Astrocyte (in vitro differentiated cells and primary cell): ENCODE results near the gene PABPC1L. TPM values are rescaled to one million over a fixed set of nuclear protein-coding genes. Genes with fewer than 3 reads are reported as not detected.

Source experiments
- DNase-seq: peaks from one replicate; pipeline ENCODE4 v3.0.0-alpha.2; 2010; ENCODE audit warnings: low read depth
- FAIRE-seq: peaks from 2 replicates; lab custom pipeline; 2011; peaks lifted over from hg19 to GRCh38; lab: Jason Lieb, UNC
- H2AFZ ChIP-seq: 2 replicates; pipeline ENCODE4 v1.6.0; 2012; ENCODE audit warnings: low read depth, low read length, inconsistent platforms
- H3K27ac ChIP-seq: 2 replicates; pipeline ENCODE4 v1.5.1; 2011; ENCODE audit warnings: low read depth, low read length, inconsistent platforms
- H3K27me3 ChIP-seq: 2 replicates; pipeline ENCODE4 v1.6.0; 2011; ENCODE audit warnings: low read length, inconsistent platforms; ENCODE audit not compliant: insufficient read depth
- H3K36me3 ChIP-seq: 2 replicates; pipeline ENCODE4 v1.5.1; 2011; ENCODE audit warnings: low read length, inconsistent platforms; ENCODE audit not compliant: insufficient read depth
- H3K4me1 ChIP-seq: 2 replicates; pipeline ENCODE4 v1.5.1; 2011; ENCODE audit warnings: low read length, inconsistent platforms; ENCODE audit not compliant: insufficient read depth
- H3K4me2 ChIP-seq: 2 replicates; pipeline ENCODE4 v1.6.0; 2012; ENCODE audit warnings: low read length, inconsistent platforms
- H3K4me3 ChIP-seq: 2 replicates; pipeline ENCODE4 v1.5.1; 2011; ENCODE audit warnings: low read depth, mild to moderate bottlenecking, low read length, inconsistent platforms; ENCODE audit not compliant: insufficient read depth
- H3K79me2 ChIP-seq: 2 replicates; pipeline ENCODE4 v1.6.0; 2012; ENCODE audit warnings: mild to moderate bottlenecking, low read length, inconsistent platforms; ENCODE audit not compliant: insufficient read depth
- H3K9ac ChIP-seq: 2 replicates; pipeline ENCODE4 v1.6.0; 2012; ENCODE audit warnings: mild to moderate bottlenecking, low read length, inconsistent platforms
- H3K9me3 ChIP-seq: 2 replicates; pipeline ENCODE4 v1.5.1; 2012; ENCODE audit warnings: low read depth, mild to moderate bottlenecking, low read length, inconsistent platforms; ENCODE audit not compliant: insufficient read depth
- H4K20me1 ChIP-seq: 2 replicates; pipeline ENCODE4 v1.6.0; 2012; ENCODE audit warnings: low read length, inconsistent platforms; ENCODE audit not compliant: insufficient read depth
- H3K27ac Mint-ChIP-seq: one replicate; pipeline ENCODE4 v1.8.0; 2021; ENCODE audit warnings: mild to moderate bottlenecking, mixed read lengths; ENCODE audit not compliant: unreplicated experiment
- H3K27me3 Mint-ChIP-seq: one replicate; pipeline ENCODE4 v1.8.0; 2021; ENCODE audit warnings: low read depth, mixed read lengths; ENCODE audit not compliant: unreplicated experiment
- H3K36me3 Mint-ChIP-seq: one replicate; pipeline ENCODE4 v1.8.0; 2021; ENCODE audit warnings: low read depth, mixed read lengths; ENCODE audit not compliant: unreplicated experiment
- H3K4me1 Mint-ChIP-seq: one replicate; pipeline ENCODE4 v1.8.0; 2021; ENCODE audit warnings: low read depth, mixed read lengths; ENCODE audit not compliant: unreplicated experiment
- H3K4me3 Mint-ChIP-seq: one replicate; pipeline ENCODE4 v1.8.0; 2021; ENCODE audit warnings: mild to moderate bottlenecking, moderate library complexity, mixed read lengths; ENCODE audit not compliant: unreplicated experiment
- H3K9me3 Mint-ChIP-seq: one replicate; pipeline ENCODE4 v1.8.0; 2021; ENCODE audit warnings: mild to moderate bottlenecking, mixed read lengths; ENCODE audit not compliant: unreplicated experiment
- CTCF ChIP-seq: IDR thresholded peaks from 2 replicates; pipeline ENCODE4 v1.5.1; 2011; ENCODE audit warnings: low read depth, mild to moderate bottlenecking, inconsistent platforms, low read length, moderate library complexity; ENCODE audit not compliant: insufficient read depth
- EZH2 ChIP-seq: IDR thresholded peaks from 2 replicates; pipeline ENCODE4 v1.6.1; 2012; ENCODE audit warnings: mild to moderate bottlenecking, low read length, inconsistent platforms; ENCODE audit not compliant: insufficient read depth
- total RNA-seq: library from RNA; stranded (reverse); gene quantifications from 2 replicates; pipeline ENCODE4 v1.2.1, GENCODE V29; 2021

Gene PABPC1L
- total RNA-seq, 1 donor from 2014 or later = 48.7 TPM

- H3K4me1 ChIP-seq = no peaks in the 10 kb centered on the region
- FAIRE-seq (no peak), DNase-seq (no peak)
- peak overlapping the region; percentile 34 for H3K4me3 Mint-ChIP-seq
- H3K9me3 Mint-ChIP-seq = no peaks in the 10 kb centered on the region
- no peaks in the 10 kb centered on the region for H3K9me3 ChIP-seq
- H3K4me3 ChIP-seq = no peak overlapping the region
- no peaks in the 10 kb centered on the region for H3K27me3 ChIP-seq
- no peak overlapping the region for H2AFZ ChIP-seq
- no peak overlapping the region for H3K4me2 ChIP-seq
- TF ChIP-seq EZH2 (no peak), CTCF (no peak)
- peaks cover 98% of the 10 kb centered on the region for H4K20me1 ChIP-seq
- H3K27ac Mint-ChIP-seq = peak overlapping the region; percentile 37
- peaks cover 99% of the 10 kb centered on the region for H3K79me2 ChIP-seq
- peaks cover 6% of the 10 kb centered on the region for H3K36me3 Mint-ChIP-seq
- no peaks in the 10 kb centered on the region for H3K27me3 Mint-ChIP-seq
- H3K4me1 Mint-ChIP-seq = peaks cover 21% of the 10 kb centered on the region
- H3K36me3 ChIP-seq = no peaks in the 10 kb centered on the region
- H3K27ac ChIP-seq = no peak overlapping the region
- no peak overlapping the region for H3K9ac ChIP-seq
Observed at GRCh38 chr20:44894959-44895358, 14.9 kb upstream of the PABPC1L start.

DNA sequence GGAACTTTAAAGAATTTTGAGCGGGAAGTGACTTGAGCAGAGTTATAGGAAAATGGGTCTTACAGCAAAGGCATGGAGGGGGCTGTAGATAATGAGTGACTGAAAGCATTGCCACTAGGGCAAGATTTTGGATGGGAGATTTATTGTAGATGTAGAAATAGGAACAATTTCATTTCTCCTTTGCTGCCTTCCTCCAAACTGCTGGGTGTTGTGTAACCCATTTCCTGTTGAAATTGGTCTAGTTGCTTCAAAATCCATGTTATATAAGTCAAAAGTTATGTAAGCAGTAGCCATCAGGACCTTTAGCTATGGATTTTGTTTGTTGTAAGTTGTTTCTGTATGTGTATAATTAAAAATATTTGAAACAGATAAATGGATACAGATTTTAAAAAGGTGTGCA lies 13.3 kb upstream of the PABPC1L start:
- Histone ChIP-seq H3K27me3 (no peaks in the 10 kb centered on the region), H3K27ac (no peak overlapping the region), H3K4me3 (no peak overlapping the region), H3K4me2 (no peak overlapping the region), H3K79me2 (peaks cover 100% of the 10 kb centered on the region), H4K20me1 (peaks cover 100% of the 10 kb centered on the region), H3K4me1 (peaks cover 3% of the 10 kb centered on the region), H3K9ac (no peak overlapping the region), H3K36me3 (peaks cover 3% of the 10 kb centered on the region), H2AFZ (no peak overlapping the region), H3K9me3 (no peaks in the 10 kb centered on the region)
- Mint-ChIP-seq H3K36me3 (peaks cover 8% of the 10 kb centered on the region), H3K27me3 (no peaks in the 10 kb centered on the region), H3K4me1 (peaks cover 26% of the 10 kb centered on the region), H3K4me3 (no peak overlapping the region), H3K9me3 (no peaks in the 10 kb centered on the region), H3K27ac (no peak overlapping the region)
- FAIRE-seq (no peak), DNase-seq (no peak)
- TF ChIP-seq EZH2 (no peak), CTCF (no peak)

GRCh38 chr20:44897133-44897532 lies 12.7 kb upstream of the PABPC1L start:
- peaks cover 100% of the 10 kb centered on the region for H4K20me1 ChIP-seq
- DNase-seq = no peak

More at GRCh38 chr20:44897133-44897532, 12.7 kb upstream of the PABPC1L start:
- Histone ChIP-seq H3K4me1 (peaks cover 8% of the 10 kb centered on the region), H3K36me3 (peaks cover 6% of the 10 kb centered on the region), H3K9me3 (no peaks in the 10 kb centered on the region), H3K79me2 (peaks cover 100% of the 10 kb centered on the region), H2AFZ (no peak overlapping the region), H3K27me3 (no peaks in the 10 kb centered on the region), H3K27ac (no peak overlapping the region), H3K4me3 (no peak overlapping the region), H3K4me2 (no peak overlapping the region), H3K9ac (no peak overlapping the region)
- Mint-ChIP-seq H3K9me3 (no peaks in the 10 kb centered on the region), H3K27me3 (no peaks in the 10 kb centered on the region), H3K4me3 (no peak overlapping the region), H3K36me3 (peaks cover 6% of the 10 kb centered on the region), H3K27ac (no peak overlapping the region), H3K4me1 (peaks cover 29% of the 10 kb centered on the region)
- TF ChIP-seq CTCF (no peak), EZH2 (no peak)
- FAIRE-seq = no peak
